ENCODE results near the gene CAPN5.

The CAPN5 gene

DNA sequence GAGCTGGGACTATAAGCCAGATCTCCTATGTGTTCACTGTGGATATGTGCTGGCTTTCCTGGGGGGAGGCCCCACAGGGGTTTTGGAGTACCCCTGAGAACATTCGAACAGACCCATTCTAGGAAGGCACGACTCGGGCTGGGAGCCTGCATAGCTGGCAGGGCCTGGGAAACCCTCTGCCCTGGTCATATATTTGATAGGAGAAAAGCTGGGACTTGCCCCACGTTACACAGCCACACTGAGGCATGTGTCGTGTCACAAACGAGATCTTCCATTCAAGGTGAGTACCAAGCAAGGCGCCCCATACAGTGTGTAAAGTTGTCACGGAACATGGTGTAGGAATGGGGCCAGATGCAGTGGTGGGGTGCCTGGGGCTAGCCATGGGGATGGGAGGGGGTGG, 72.4 kb downstream of the CAPN5 start:
- FAIRE-seq: no peak

DNA sequence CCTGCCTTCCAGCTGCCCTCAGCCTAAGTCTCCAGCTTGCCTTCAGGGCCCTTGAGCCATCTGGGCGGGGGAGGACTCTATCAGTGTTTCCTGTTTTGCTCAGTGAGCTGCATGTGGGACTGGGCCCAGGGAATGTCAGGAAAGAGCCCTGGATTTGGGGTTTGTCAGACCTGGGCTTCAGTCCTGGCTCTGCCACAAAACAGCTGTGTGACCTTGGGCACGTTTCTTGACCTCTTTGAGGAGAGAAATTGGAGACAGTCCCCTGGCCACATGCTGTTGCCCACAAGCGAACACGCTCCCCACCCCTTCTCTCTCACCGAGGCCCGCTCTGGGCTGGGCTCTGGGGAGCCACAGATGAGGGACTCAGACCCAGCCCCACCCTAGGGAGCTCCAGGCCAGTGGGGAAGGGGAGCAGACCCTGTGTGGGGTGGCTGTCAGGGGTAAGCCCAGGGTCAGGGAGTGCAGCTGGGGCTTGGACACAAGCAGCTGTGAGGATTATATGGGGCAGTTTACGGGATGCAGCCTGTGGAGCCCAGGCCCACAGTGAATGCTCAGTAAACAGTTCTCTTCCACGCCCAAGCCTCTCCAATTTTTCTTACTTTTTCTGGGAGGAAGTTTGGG, 73.6 kb downstream of the CAPN5 start:
- FAIRE-seq: no peak

DNA sequence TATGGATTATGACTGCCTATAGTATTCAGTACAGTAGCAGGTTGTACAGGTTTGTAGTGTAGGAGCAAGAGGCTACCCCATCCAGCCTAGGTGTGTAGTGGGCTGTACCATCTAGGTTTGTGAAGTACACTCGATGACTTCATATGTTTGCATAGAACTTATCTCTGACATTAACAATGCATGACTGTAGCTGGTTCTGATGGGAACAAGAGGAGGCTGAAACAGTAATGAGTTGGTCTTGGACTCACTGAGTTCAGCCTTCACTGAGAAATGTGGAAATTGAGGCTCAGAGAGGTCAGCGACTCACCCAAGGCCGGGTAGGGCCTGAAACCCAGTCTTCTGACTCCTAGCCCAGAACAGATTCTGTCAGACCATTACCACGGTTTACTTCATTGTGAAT, 74.3 kb downstream of the CAPN5 start:
- FAIRE-seq: no peak

DNA sequence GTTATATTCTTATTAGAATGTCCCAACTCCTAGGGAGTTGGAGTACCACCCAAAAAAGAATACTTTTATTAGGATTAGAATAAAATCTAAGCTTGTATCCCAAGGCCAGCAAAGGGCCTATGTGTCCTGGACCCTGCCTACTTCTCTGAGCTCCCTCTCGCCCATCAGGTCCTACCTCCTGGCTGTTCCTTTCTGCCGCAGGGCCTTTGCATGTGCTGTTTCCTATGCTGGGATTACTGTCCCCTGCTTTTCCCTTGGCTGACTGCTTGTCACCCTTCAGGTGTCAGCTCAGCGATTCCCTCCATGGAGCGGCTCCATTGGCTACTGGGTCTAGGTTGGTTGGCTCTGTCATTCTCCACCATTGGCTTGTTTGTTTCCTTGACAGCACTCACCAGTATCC, 74.7 kb downstream of the CAPN5 start:
- FAIRE-seq: no peak

DNA sequence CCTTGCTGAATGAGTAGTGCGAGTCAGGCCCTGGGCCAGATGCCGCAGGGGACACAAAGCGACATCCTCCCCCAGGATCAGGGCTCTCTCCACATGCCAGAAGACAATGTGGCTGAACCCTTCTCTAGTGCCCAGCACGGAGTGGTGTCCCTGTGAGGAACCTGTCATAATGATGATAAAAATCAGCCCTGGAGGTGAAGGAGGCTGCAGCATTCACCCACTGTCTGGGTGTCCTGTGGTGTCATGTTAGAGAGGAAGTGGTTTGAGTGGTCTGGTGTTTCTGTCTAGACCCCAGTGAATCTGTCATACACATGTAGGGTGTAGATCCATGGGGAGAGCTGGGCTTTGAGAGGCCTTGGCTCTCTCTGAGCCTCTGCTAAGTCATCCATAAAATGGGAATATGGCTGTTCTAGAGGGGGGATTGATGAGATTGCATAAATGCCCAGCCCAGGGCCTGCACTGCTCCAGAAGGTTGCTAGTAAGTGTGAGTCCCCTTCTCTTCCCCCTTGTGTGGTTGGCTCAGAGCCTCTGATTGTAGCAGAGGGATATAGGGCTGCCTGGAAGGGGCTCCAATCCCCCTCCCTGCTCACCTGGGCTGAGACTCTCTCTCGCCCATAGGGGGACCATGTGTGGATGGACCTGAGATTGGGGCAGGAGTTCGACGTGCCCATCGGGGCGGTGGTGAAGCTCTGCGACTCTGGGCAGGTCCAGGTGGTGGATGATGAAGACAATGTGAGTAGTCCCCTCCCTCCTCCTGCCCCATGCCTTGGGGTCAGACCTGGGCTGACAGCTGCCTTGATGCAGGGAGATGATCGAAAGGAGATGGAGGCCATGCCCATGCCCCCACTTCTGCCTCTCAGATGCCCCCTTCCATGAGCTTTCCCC, 75.6 kb downstream of the CAPN5 start:
- no peak for FAIRE-seq

DNA sequence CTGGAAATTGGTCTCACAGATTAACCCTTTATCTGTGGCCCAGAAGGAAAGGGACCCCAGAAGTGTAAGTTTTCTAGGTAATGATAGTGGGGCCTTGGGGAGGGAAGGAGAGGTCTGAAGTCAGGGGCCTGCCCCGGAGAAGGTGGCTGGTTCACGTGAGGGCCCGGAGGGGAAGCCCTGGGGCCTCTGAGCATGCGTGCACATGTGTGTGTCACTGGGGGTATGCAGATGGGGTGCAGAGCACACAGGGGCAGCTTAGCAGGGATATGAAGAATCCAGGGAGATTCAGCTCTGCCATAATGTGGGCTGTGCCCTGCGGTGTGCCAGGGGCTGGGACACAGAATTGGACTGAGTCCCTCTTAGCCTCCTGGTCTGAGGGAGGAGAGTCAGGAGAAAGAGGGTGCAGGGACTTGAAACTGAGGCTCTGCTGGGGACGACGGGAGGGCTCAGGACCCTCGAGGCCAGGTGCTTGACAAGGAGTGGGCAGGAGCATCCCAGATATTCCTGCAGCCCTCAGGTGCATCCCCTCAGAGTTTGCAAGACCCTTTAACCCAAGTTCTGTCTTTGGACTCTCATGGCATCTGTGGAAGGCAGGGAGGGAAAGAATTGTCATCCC, 76.7 kb downstream of the CAPN5 start:
- no peak for FAIRE-seq

DNA sequence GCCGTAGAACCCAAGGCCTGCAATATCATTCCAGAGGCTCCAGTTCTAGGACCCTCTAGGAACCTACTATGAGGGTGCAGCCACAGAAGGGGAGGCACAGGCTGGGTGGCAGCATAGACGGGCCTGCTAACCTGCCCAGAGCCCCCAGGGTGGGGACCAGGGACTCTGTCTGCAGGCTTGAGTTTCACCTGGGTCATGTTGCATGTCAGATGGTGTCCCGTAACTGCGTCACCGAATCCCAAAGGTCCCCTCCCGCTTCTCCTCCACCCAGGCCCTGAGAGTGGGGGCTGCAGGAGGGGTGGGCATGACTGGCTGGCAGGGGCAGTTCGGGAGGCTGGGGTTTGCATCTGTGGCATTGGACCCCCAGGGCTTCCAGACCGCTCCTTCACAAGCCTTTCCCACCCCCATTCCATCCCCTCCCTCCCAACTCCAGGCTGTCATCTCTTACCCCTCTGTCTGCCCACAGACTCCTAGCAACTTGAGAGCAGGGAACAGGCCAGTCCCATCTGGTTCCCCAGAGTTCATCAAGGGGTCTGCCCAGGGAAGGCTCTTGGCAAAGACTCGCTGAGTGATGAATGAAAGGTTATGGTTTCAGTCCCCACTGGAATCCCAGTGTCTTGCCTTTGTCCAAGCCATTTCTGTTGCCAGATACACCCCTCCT, 77.6 kb downstream of the CAPN5 start:
- FAIRE-seq: no peak

DNA sequence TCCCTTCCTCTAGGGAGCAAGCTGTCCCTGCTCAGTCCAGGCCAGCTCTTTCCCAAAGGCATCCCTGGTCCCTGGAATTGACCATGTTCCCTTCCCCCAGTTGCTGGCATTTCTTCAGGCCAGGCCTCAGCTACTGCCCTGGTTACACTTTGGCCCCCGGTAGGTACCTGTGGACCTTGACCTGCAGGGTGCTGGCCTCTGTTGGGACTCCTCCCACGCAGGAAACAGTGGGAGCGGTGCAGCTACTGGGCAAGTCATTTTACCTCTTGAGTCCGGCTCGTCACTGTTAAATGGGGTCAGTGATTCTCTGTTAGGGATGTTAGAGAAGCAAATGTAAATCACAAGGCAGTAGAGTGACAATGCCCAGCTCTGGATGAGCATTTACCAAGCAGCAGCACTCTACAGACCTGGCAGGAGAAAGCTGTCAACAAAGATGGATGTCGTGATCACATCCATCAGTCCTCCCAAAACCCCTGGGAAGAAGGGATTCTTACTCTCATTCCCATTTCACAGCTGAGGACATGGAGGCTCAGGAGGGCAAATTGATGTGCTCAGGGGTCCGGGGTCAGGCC, 78.2 kb downstream of the CAPN5 start:
- FAIRE-seq: no peak

DNA sequence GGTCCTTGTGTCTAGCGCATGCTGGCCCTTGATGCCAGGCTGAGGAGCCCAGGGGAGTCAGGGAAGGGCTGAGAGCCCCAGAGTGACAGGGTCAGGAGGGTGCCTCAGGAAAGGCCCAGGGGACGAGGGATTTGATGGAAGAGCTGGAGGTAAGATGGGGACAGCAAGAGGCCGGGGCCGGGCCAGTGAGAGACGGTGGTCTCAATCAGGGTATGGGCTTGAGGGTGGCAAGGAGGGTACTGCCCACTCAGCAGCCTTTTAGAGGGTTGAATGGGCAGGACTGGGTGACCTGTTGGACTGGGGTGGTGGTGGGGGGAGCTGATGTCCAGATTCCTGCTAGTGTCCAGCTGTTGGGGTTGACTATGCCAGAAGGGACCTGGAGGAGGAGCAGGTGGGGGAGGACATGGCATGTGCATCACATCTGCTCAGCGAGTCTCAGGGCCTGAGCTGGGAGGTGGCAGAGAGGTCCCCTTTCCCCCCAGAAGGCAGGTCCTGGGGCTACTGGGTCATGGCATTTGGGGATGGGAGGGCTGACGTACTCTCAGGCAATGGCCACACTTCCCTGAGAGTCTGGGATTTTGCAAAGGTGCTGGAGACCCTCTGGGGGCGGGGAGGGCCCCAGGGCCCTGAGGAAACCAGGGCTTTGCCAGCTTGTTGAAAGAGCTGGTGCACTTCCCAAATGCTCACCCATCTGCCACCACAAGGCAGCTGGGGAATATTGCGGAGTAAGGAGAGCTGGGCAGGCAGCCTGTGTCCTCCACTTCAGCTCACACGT, 79.7 kb downstream of the CAPN5 start:
- FAIRE-seq: no peak

DNA sequence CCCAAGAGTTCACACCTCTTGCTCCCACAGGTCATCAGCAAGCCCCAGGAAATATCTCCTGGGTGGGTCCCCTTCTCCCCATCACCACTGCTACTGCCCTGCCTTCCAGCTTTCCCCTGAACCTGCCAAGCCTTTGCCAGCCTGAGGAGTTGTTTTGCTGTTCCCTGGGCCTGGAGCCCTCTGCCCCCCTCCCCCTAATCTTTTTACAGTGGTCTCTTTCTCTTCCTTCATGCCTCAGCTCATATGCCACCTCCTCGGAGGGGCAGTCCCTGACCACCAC, 80.2 kb downstream of the CAPN5 start:
- no peak for FAIRE-seq

DNA sequence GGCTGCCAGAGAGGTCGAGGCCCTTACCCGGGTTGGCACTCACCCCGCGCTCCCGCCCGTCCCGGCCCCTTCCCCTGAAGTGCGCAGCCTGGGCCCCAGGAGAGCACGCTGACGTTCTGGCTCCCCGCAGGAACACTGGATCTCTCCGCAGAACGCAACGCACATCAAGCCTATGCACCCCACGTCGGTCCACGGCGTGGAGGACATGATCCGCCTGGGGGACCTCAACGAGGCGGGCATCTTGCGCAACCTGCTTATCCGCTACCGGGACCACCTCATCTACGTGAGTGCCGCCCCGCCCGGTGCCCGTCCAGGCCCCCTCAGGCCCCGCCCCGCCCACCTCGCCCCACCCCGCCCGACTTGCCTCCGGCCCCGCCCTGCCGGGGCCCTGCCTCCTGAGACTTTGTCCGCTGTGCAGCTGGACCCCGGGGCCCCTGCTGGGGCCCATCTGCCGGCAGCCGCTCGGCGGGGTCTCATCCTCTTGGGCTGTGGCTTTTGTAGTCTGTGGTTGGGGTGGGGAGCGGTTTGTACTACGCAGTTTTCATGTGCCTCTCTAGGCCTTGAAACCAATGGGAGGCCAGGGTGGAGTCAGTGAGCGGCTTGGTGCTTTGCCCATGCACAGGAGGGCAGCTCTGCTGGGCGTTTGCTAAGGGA, 81.0 kb downstream of the CAPN5 start:
- no peak for FAIRE-seq

DNA sequence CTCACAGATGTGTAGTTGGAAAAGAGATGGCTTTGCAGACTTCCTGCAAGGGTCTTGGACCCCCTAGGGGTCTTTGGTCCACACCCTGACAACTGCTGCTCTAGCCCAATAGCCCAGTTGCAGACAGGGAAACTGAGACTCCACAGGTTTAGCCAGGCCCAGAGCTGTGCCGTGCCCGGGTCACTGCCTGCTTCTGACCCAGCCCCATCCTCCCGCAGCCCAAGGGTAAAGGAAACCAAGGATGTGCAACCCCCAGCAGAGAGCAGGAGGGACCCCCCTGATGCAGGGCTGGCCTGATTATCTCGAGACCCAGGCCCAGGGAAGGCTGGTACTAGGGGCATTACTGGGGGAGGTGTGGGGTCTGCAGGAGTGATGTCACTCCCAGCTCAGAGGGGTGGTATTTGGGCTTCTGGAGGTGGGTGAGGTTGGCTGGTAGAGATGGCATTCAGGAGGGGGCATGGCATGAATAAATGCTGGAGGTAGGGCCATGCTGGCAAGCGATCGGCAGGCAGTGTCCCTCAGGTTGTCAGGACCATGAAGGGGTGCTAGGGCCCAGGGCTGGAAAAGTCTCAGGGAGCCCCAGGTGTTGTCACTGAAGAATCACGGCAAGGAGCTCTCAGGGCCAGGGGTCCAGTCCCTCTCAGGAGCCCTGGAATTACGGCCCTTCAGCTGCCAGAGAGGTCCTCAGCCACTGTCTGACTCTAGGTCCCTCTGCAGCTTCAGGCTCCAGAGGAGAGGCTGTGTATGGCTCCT, 82.4 kb downstream of the CAPN5 start:
- FAIRE-seq: no peak

DNA sequence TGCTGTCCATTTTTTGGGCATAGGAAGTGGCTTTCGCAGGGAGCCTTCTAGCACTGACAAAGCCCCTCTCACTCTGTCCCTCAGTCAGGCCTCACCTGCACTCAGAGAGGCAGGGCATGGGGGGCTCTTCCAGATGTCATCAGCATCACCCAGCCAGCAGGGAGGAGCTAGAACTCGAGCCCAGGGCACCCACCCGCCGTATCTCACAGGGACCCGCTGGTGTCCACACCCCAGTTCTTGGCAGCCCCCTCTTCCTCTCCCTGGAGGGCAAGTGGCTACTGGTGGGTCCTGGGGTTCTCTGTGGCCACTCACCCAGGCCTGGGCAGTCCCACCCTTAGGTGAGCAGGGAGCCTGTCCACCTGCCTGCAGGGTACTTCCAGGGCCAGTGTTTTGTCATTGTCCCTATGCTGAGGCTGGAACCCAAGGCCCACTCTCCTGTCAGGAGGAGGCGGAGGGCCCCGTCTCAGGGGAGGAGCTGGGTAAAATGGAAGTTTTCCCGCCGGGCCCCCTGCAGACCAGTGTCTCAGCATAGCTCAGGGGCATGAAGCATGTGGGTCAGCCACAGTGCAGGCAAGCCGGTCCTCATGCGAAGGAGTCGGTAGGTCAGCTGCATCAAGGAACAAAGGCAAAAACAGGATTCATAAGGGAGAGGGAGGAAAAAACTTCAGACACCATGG, 83.1 kb downstream of the CAPN5 start:
- no peak for FAIRE-seq

DNA sequence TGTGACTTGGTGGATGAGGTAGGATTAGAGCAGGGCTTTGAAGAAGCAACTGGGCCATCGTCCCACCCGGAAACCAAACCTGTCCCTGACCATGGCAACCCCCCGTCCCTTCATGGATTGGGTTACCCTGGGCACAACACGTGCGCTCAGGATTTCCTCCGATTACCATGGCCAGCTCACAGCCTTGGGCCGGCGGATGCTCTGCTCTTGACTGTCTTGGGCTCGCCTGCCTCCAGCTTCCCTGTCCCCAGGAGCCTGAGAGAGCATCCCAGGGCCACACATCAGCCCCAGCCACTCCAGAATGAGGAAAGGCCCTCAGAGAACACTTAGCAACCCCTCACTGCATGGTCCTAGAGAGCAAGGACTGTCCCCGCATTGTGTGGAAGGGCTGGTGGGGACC, 84.1 kb downstream of the CAPN5 start:
- FAIRE-seq: no peak

DNA sequence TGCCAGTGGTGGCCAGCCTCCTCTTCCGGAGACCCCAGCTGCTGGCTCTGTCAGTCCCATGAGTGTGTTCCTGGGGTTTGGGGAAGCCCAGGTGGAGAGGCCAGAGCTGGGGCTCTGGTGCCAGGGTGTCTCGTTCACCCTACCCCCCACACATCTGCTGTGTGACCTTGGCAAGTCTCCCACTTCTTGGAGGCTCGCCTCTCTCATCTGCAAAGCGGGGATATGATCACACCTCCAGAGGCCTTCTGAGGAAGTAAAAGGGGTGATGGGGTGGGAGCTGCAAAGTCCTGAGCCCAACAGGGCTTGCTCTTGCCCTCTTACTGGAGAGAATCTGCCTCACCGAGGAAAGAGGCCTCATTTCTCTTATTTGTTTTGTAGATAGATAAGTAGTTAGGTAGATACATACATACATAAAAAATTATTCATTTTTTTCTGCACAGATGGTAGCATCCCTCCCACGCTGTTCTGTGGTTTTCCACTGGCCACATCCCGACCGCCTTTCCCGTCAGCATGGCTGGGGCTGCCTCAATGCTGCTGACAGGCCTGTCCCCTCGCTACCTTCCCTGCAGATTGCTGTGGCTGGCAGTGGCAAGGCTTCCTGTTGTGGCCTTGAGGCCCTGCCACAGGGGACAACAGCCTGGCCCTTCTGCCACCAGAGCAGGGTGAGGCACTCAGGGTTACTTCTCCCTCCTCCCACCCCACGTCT, 85.2 kb downstream of the CAPN5 start:
- FAIRE-seq: no peak

DNA sequence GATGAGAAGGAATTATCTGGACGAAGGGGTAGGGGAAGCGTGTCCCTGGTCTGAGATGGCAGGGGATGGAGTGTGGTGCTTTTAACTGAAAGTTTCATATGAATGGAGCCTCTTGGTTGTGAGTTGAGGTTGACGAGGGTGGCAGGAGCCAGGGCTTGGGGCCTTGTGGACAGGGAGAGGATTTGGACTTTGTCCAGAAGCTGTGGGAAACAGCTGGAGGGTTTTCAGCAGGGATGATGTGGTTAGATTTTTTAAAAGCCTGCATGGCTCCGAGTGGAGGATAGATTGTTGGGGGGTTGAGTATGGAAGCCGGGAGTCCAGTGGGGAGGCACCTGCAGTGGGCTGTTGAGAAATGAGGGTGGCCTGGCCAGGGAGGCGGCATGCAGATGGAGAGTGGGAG, 86.1 kb downstream of the CAPN5 start:
- no peak for FAIRE-seq

DNA sequence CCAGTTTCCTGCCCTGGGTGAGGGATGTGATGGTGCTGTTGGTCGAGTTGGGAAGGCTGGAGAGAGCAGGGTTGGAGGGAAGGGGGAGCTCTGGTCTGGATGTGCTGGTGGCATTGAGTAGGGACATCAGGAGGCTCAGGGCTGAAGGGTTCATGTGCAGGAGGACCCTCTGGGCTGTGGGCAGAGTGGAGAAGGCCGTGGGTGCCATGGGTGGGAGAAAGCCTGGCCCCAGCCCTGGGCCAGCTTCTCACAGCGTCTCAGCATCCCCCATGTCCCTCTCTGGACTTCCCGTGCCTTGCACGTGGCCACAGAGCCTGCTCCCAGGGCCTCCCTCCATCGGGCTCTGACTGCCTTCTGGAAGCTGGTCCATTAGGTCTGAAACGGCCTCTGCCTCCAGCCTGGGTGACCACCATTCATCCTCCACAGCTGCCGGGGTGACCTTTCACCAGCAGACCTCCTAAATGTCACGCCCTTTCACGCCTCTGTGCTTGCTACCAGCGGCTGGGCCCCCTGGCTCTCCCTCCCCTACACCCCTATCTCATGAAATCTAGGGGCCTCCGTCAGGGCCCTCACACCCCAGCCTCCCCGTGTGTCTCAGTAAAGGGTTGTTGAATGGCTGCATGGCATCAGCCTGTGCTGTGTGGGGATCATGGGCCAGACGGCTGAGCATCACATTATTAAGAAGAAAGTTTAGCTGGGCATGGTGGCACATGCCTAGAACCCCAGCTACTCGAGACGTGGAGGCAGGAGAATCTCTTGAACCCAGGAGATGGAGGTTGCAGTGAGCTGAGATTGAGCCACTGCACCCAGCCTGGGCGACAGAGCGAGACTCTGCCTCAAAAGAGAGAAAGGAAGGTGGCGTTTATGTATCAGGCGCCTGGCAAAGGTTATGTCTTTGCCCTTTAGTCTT, 86.8 kb downstream of the CAPN5 start:
- no peak for FAIRE-seq

DNA sequence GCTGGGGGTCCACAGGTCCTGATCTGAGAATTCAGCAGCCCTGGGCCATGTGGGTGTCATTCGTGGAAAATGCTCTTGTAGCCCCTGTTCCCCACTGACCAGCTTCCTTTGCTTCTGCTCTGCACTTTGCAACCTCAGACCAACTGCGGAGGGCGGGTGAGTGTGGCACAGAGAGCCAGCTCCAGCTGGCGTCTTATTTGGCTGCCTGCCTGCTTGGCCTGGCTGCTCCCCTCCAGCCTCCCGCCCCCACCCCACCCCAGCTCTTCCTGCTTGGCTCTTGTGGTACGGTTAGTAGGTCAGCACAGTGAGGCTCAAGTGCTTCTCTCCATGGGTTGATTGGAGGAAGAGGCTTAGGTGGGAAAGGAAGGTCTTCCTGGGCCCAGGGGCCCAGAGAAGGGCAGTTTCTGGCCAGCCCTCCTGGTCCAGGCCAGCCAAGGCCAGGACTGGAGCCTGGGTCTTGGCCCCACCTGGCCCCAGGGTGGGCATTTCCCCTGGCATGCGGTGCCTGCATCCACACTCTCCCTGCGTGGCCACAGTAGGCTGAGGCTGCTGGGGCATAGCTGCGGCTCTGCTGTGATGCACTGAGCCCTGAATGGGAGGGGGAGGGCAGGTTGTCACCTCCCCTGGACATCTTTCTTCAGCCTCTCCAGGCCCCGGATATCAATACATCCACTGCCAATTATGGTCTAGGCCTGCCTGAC, 87.8 kb downstream of the CAPN5 start:
- no peak for FAIRE-seq
